Measurements from ENCODE around the gene STYK1.
"Not testable (repeated sequence)": the region's sequence is repeated elsewhere in the genome, so short reads cannot be mapped to it uniquely, and the experiment has no call there.

STYK1 gene

DNA sequence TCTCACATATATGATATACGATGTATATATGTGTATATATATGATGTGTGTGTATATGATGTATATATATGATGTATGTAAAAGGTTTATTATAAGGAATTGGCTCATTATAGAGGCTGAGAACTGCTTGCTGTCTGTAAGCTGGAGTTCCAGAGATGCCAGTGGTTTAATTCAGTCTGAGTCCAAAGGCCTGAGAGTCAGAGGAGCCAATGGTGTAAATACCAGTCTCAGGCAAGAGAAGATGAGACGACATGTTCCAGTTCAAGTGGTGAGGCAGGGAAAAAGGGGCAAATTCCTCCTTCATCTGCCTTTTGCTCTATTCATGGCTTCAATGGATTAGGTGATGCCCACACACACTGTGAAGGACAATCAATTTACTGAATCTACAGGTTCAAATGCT lies 17.1 kb upstream of the STYK1 start:
- DNase-seq (ENCODE audit: low read depth in 2 of 3, low spot score in 2 of 3): no peak

GRCh38 chr12:10689146-10689545 lies 15.3 kb upstream of the STYK1 start:
- DNase-seq (ENCODE audit: low read depth in 2 of 3, low spot score in 2 of 3): no peak

DNA sequence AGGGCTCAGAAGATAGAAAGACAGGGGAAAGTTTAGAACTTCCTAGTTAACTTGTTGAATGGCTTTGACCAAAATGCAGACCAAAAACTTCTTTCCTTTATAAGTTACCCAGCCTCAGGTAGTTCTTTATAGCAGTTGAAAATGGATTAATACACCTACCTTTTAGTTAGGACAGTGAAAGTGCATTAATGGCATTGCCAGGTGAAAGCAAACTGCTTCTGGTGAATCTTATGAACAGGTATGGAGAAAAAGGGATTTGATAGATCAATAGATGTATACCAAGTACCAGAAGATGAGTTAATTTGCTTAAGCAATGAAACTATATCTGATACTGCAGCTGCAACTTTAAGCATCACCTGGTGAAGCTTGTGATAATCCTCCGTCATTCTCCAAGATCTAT lies 14.2 kb upstream of the STYK1 start:
- no peak for DNase-seq (ENCODE audit: low read depth in 2 of 3, low spot score in 2 of 3)

DNA sequence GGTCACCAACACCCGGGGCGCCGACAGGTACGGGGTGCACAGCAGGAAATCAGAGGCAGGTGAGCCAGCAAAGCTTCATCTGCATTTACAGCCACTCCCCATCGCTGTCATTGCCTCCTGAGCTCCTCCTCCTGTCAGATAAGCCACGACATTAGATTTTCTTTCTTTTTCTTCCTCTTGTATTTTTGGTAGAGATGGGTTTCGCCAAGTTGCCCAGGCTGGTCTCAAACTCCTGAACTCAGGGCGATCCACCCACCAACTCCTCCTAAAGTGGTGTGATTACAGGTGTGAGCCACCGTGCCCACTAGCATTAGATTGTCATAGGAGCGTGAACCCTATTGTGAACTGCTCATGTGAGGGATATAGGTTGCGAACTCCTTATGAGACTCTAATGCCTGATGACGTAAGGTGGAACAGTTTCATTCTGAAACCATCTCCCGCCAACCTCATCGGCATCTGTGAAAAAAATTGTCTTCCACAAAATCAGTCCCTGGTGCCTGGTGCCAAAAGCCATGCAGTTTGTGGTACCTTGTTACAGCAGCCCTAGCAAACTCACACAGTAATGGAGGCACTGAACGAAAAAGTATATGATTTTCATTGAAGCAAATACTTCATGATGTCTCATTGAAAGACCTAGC lies 1.5 kb downstream of the STYK1 start:
- DNase-seq (ENCODE audit: low read depth in 2 of 3, low spot score in 2 of 3): no peak

- no peak for DNase-seq (ENCODE audit: low read depth in 2 of 3, low spot score in 2 of 3)
These were observed 4.3 kb downstream of the STYK1 start for GRCh38 chr12:10669533-10669932.

- no peak for DNase-seq (ENCODE audit: low read depth in 2 of 3, low spot score in 2 of 3)
These were observed 5.3 kb downstream of the STYK1 start for GRCh38 chr12:10668526-10668925.

DNA sequence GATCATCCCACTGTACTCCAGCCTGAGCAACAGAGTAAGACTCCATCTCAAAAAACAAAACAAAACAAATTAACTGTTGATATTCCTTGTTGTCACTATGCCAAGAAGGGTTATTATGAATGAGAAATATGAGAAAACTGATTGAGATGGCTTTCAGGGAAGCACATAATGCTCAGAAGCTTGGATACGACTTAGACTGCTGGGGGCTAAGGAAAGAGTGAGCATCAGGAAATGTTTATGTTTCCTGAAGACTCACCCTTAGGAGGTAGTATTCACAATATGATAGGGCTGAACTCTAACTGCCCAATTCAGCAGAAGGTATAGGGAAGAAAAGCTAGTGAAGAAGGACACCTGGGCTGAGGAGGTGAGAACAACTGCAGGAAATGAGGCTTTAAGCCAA lies 6.3 kb downstream of the STYK1 start:
- no peak for DNase-seq (ENCODE audit: low read depth in 2 of 3, low spot score in 2 of 3)

GRCh38 chr12:10664499-10664898 lies 9.4 kb downstream of the STYK1 start:
- DNase-seq (ENCODE audit: low read depth in 2 of 3, low spot score in 2 of 3): no peak

- no peak for DNase-seq (ENCODE audit: low read depth in 2 of 3, low spot score in 2 of 3)
These were observed 10.0 kb downstream of the STYK1 start for GRCh38 chr12:10663869-10664268.

GRCh38 chr12:10661338-10661737 lies 12.5 kb downstream of the STYK1 start:
- no peak for DNase-seq (ENCODE audit: low read depth in 2 of 3, low spot score in 2 of 3)

- DNase-seq (ENCODE audit: low read depth in 2 of 3, low spot score in 2 of 3): no peak
These were observed 19.8 kb downstream of the STYK1 start for GRCh38 chr12:10654003-10654402.

GRCh38 chr12:10652192-10652591 lies 21.7 kb downstream of the STYK1 start:
- no peak for DNase-seq (ENCODE audit: low read depth in 2 of 3, low spot score in 2 of 3)

- DNase-seq (ENCODE audit: low read depth in 2 of 3, low spot score in 2 of 3): not testable (repeated sequence)
These were observed 27.3 kb downstream of the STYK1 start for GRCh38 chr12:10646576-10646975.

- DNase-seq (ENCODE audit: low read depth in 2 of 3, low spot score in 2 of 3): no peak
These were observed 27.9 kb downstream of the STYK1 start for GRCh38 chr12:10645910-10646309.

DNA sequence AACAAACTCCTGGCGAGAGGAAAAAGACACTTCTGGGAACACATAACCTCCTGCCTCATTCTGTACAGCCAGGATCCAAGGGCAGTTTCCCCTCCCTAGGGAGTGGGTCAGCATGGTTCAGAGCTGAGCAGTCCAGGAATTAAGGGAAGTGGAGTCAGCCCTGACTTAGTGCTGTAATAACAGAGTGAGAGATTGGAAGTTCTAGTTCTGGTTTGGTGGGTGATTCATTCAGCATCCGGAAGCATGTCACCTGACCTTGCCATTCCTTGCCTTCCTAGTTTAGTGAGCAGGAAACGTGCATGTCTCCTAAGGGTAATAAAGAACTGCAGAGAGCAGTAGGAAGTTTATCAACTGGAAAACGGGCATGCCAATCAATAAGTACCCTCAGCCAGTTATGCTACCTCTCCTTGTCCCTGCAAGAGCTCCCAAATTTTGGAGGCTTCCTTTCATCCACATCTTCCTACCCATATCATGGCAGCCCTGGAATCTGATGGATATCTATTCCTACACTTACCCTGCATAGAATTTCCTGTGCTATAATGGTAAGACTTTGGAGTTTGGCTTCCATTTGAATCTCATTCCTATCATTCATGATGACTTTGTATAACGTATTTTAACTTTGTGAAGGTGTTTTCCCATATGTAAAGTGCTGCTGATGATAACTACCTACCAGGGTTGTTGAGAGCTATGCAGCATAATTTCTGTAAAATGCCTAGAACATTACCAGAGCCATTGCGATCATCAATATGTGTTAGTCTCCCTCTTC lies 31.9 kb downstream of the STYK1 start:
- DNase-seq (ENCODE audit: low read depth in 2 of 3, low spot score in 2 of 3): no peak

DNA sequence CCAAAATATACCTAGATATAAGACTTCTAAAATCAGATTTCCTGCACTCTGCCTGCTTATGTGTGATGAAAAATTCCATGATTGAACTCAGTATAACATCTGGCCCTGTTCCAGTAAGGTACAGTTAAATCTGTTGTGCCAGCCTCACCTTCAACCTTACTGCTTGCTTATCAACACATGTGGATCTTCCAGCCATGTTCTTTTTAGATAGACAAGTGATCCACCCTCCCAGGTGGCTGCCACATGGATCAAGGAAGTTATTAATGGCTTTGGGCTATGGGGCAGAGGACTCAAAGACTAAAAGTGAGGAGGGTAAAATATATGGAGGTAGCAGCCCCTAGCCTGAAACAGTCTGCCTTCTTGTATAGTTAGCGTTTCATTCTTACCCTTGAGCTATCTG lies 35.1 kb downstream of the STYK1 start:
- DNase-seq (ENCODE audit: low read depth in 2 of 3, low spot score in 2 of 3): no peak

DNA sequence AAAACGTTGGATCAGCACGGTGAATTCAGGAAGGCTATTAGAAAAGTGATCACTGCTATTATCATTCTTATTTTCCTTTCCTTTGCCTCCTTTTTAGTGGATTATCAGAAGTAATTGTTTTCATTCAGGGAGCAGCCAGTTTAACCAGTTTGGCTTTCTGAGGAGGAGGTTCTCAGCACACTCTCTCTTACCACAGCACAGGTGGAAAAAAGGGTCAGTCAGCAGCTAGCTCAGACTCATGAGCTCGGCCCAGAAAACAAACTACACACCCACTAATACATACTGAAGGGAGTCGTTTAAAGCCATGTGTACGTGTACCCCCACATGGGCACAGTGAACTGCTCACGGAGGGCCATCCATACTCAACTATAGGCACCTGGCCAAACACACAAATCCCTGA lies 37.2 kb downstream of the STYK1 start:
- no peak for DNase-seq (ENCODE audit: low read depth in 2 of 3, low spot score in 2 of 3)

- no peak for DNase-seq (ENCODE audit: low read depth in 2 of 3, low spot score in 2 of 3)
These were observed 37.7 kb downstream of the STYK1 start for GRCh38 chr12:10636124-10636523.

- DNase-seq (ENCODE audit: low read depth in 2 of 3, low spot score in 2 of 3): no peak
These were observed 38.5 kb downstream of the STYK1 start for GRCh38 chr12:10635306-10635705.

DNA sequence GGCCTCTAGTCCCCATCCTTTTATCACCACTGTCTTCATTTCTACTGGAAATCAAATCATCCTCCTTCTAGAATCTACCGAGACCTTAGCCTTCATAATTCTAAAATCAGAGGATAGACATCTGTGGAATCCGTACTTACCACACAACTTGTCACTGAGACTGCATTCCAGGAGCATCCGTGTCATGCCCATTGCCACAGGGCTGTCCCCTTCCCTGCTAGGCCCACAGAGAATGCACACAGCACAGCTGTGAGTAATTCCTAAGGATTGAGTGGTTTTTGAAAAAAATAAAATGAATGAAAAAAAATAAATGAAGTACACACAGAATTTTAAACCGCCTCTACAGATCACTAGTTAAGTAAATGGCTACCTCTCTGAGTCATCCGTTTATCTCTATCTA lies 39.4 kb downstream of the STYK1 start:
- DNase-seq (ENCODE audit: low read depth in 2 of 3, low spot score in 2 of 3): no peak

DNA sequence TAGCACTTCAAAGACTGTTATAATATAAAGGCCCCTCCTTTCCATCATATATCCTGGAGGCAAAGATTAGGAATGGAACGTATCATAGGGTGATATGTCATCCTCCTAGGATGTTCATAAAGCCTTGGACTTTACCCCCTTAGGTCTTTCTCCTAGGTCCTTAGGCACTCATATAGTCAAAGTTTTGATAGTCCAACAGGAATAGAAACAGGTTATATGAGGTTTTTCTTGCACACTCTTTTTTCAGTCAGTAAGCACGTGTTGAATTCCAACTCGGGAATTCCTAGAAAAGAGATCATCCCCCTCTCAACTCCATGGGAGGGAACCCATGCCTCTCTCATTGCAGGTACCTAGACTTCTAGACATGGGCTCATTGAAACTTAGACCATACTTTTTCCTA lies 40.3 kb downstream of the STYK1 start:
- DNase-seq (ENCODE audit: low read depth in 2 of 3, low spot score in 2 of 3): no peak

- DNase-seq (ENCODE audit: low read depth in 2 of 3, low spot score in 2 of 3): no peak
These were observed 41.6 kb downstream of the STYK1 start for GRCh38 chr12:10632226-10632625.

DNA sequence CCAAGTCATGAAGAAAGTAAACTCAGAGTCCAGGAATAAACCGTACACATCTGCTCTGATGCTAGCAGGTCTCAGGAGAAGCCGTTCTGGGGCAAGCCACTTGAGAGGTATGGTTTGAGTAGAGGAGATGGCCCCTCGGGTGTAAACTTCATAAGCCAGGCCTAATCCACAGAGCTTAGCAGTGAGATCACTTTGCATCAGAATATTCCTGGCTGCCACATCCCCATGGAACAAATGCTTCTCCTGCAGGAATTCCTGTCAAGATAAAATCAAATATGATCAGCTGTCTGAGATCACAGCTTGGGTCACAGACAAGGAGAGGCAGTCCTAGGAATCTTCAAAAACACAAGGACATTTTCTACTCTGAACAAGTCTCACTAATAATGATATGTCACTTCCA lies 49.2 kb downstream of the STYK1 start:
- DNase-seq (ENCODE audit: low read depth in 2 of 3, low spot score in 2 of 3): no peak
